Stimulated activated CD8-positive, alpha-beta memory T cell treated with anti-CD3 and anti-CD28 coated beads, Interleukin-4, amount 100 ng/mL, for 24 hours (primary cell): Measurements from ENCODE around the gene SEC11C.

Experiments
- DNase-seq: peaks from one replicate; pipeline ENCODE4 v3.0.0-alpha.2; 2020; ENCODE audit warnings: low read depth

Gene SEC11C

GRCh38 chr18:59145055-59145454 lies 5.4 kb downstream of the SEC11C start:
- no peak for DNase-seq

GRCh38 chr18:59148192-59148591 lies 8.5 kb downstream of the SEC11C start:
- DNase-seq: no peak

- DNase-seq: no peak
Measured at GRCh38 chr18:59149007-59149406, 9.3 kb downstream of the SEC11C start.

- DNase-seq: no peak
Measured at GRCh38 chr18:59149416-59149815, 9.7 kb downstream of the SEC11C start.

- no peak for DNase-seq
Measured at GRCh38 chr18:59150236-59150635, 10.6 kb downstream of the SEC11C start.

DNA sequence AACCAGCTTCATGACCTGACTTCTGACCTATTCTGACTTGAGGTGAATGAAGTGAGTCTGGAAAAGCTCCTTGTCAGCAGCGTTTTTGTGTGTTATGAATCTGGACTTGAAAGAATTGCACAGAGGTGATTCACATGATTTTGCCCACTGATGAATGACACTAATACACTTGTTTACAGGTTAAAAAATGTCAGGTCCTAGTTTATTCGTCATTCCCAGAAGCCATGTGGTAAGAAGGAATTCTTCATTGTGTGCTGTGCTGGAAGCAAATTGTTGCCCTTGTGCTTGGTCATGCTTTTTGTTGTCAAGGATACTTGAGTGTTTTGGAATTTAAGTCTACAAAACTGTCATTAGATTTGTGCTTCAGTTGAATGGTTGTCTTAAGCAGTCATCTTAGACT lies 15.5 kb downstream of the SEC11C start:
- DNase-seq: no peak

DNA sequence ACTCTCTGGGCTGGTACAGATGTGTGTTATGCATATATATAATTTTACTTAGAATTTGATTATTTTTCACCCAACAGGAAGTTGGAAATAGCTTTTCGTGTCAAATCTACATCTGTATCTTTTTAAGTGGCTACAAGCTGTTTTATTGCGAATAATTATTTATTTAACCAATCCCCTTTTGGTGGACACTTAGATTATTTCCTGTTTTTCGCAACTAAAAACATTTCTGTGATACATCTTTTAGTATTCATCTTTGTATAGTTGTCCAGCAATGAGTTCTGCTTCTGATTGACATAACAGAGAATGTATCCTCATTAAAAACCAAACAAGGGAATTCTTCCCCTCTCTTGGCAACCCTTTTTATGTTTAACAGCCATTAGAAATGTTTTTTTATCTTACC lies 16.6 kb downstream of the SEC11C start:
- DNase-seq: no peak

- DNase-seq: no peak
Measured at GRCh38 chr18:59159265-59159664, 19.6 kb downstream of the SEC11C start.

- DNase-seq: no peak
Measured at GRCh38 chr18:59159986-59160385, 20.3 kb downstream of the SEC11C start.

- no peak for DNase-seq
Measured at GRCh38 chr18:59172664-59173249, 33.1 kb downstream of the SEC11C start.

GRCh38 chr18:59177485-59177884 lies 37.8 kb downstream of the SEC11C start:
- no peak for DNase-seq

DNA sequence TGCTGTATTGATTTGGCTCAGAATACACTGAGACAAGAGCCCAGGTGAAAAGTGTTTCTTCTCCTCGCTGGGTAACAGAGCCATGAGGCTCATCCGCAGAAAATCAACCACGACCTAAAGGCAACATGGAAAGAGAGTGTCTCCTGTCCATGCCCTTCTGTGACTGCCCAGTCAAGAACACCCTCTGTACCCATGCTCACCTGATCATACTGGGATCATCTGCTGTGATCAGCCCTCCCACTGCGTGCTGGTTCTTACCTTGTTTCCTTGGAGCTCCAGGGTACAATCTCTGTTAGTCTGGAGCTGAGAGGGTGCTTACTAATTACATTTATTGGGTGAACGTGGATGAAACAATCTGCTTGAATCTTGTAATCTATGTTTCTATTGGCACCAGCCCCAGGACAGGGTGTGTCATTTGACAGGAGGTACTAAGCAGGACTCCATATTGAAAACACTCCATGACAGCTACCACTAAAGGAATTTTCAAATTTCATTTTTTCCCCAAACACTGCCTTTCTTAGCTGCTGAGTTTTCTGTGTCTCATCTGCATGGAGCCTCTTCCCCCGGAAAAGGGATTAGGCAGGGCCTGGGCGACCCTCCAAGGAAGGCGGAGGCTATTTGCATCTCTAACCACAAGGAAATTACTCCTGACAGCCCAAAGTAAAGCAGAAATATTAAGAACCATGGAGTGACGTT lies 40.6 kb downstream of the SEC11C start:
- no peak for DNase-seq

DNA sequence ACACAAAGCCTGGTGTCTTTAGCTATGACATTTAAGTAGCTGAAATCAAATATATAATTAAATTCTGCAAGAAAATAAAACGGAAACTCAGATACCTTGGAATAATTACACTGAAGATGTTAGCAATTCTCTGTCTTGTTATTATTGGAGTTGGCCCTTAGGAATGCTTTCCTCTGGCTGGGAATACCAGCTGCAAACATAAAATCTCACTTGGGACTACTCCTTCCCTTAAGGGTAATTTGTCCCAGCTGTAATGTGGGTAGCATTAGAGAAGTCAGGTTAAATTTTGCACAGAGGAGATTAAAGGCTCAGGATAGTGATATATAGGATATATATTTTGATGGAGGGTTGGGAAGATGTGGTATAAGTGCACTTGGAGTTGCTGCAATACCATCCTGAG lies 43.0 kb downstream of the SEC11C start:
- DNase-seq: no peak

- DNase-seq: no peak
Measured at GRCh38 chr18:59189008-59189407, 49.3 kb downstream of the SEC11C start.

DNA sequence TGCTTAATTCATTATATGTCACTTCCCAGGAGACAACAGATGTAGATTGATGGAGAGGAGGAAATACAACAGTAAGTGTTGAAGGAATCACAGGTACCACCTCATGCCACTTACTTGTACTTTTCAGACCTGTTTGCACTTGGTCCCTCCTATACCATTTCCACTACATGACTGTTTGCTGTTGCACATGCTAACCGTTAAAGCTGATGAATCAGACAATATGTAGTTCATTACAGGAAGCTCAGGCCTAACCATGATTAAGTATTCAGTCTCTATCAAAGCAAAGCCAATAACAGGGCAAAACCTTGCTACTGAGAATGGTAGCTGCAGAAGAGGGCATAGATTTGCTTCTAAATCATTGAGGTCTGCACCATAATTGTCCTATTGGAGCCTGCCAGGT lies 50.1 kb downstream of the SEC11C start:
- DNase-seq: no peak

DNA sequence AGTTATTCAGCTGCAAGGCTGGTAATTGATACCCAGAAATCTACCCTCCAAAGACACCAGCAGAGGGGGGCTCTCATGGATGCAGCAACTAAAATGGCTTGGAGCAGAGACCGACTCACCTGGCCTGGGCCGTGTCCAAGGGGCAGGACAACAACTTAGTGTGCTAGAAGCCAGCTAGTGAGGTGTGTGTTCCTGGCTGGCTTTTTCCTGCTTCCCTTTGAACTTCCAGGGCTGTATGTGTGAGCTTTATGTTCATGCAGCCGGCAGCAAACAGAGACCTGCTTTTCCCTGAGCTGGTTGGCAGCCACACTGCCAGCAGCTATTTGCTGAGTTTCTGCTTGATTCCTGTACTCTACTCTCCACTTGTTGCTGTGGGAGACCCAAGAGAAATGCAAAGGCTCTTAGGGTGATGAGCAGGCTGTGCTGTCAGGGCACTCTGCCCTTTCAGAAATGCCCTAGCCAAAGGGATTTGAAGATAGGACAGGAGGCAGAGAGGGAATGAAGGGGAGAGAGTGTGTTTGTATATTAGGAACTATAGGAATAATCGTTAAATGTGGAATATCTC lies 56.6 kb downstream of the SEC11C start:
- no peak for DNase-seq

DNA sequence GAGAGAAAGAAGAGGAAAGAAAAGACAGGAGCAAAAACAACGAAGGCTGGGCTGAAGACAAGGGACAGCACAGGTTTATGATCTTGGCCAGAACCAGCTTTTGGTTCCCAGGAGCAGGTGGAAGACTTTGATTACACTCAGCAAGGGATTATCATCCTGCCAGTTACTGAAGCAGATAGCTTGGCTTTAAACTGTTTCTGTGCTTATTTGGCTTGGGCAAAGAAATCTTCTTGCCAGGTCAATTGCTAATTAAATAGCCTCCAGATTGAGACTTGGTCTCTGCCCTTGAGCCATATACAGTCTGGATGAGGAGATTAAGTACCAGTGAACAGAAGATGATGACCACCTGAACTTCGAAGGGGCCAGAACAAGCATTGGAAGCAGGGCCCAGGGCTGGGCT lies 58.0 kb downstream of the SEC11C start:
- no peak for DNase-seq

- no peak for DNase-seq
Measured at GRCh38 chr18:59198215-59198614, 58.5 kb downstream of the SEC11C start.

DNA sequence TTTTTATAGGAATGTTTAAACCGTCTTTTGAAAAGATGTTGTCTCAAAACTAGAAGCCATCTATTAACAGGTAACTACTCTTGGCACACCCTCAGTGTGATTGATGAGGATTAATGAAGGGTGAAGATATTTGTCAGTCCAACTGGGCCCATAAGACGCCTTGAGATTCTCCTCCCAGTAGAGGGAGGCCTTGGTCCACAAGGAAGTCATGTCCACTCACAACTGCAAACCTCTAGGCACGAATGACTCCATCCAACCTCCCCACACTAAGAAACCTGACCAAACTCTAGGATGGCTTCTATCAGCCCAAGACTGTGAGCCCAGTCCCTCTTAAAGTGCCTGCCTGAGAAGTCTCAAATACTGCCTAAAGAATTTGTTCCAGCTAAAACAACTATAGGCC lies 61.1 kb downstream of the SEC11C start:
- no peak for DNase-seq

DNA sequence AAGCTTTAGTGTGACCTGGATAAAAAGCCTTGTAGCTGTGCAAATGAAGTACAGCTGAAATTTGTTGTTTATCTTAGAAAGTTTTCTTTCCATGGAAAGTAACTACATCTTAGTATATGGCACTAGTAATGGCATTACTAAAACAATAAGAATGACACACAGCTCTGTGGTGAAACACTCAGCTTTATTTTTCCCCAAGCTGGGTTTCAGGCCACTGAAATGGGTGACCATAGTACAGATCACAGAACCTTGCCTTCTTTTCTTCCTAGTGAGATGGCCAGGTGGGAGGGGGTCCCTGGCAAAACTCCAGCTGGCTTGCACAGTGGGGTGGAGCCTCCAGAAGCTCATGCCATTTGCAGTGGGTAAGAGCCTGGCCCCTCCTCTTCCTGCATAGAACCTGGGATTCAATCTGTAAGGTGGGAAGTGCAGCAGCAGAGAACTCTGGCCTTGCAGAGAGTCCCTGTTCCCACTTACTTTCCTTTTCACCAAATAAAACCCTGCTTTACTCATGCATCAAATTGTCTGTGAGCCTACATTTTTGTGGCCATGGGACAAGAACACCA lies 62.7 kb downstream of the SEC11C start:
- no peak for DNase-seq

DNA sequence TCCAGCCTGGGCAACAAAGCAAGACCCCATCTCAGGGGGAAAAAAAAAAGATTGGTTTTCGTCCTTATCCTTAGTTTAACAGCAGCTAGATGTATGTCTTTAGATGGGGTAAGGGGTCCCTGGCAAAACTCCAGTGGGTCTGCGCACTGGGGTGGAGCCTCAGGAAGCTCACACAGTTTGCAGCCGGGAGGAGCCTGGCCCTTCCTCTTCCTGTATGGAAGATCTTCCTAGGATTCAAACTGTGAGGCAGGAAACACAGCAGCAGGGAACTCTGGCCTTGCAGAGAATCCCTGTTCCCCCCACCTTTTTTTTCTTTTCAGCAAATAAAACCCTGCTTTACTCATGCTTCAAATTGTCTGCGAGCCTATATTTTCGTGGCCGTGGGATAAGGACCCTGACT lies 67.8 kb downstream of the SEC11C start:
- no peak for DNase-seq
